Upper lobe of left lung (tissue), 6 donors: ENCODE results near the gene ZNF506. TPM values are rescaled to one million over a fixed set of nuclear protein-coding genes. Genes with fewer than 3 reads are reported as not detected.
"Not testable (repeated sequence)": the region's sequence is repeated elsewhere in the genome, so short reads cannot be mapped to it uniquely, and the experiment has no call there.

ENCODE experiments used
- ATAC-seq, 2 donors: fragments of 200-7000 bp; cut with Tn5 transposase; one replicate each; pipeline ENCODE4 v1.9.1; 2022; ENCODE audit warnings: mild to moderate bottlenecking in 2 of 2, moderate library complexity in 2 of 2; ENCODE audit not compliant: low FRiP score in 2 of 2
- DNase-seq, 2 donors: peaks; one replicate each; pipeline ENCODE4 v3.0.0-alpha.2; 2019 to 2020
- H3K27ac ChIP-seq, 4 donors: fragments of 200-600 bp; sonication (generic); one replicate each; pipeline ENCODE4 v1.5.1; 2016 to 2019
- H3K27me3 ChIP-seq, 4 donors: fragments of 200-600 bp; sonication (generic); one replicate each; pipeline ENCODE4 v1.5.1; 2017 to 2019
- H3K36me3 ChIP-seq, 4 donors: fragments of 200-600 bp; sonication (generic); one replicate each; pipeline ENCODE4 v1.5.1; 2016 to 2019
- H3K4me1 ChIP-seq, 4 donors: fragments of 200-600 bp; sonication (generic); one replicate each; pipeline ENCODE4 v1.5.1; 2018 to 2019
- H3K4me3 ChIP-seq, 4 donors: fragments of 200-600 bp; sonication (generic); one replicate each; pipeline ENCODE4 v1.5.1; 2017 to 2019; ENCODE audit warnings: mild to moderate bottlenecking in 2 of 4, moderate library complexity in 1 of 4
- H3K9me3 ChIP-seq, 4 donors: fragments of 200-600 bp; sonication (generic); one replicate each; pipeline ENCODE4 v1.5.1; 2018 to 2019
- EP300 ChIP-seq, 4 donors: sonication (generic); formaldehyde crosslinking; IDR thresholded peaks; one replicate each; pipeline ENCODE4 v1.5.1; 2017; ENCODE audit warnings: antibody characterized with exemption in 4 of 4, control low read depth in 2 of 4
- POLR2A ChIP-seq, 4 donors: fragments of 450-650 bp; IDR thresholded peaks; one replicate each; pipeline ENCODE4 v1.5.1; 2016 to 2017; ENCODE audit warnings: antibody characterized with exemption in 4 of 4, mild to moderate bottlenecking in 2 of 4
- POLR2AphosphoS5 ChIP-seq, 2 donors: sonication (generic); formaldehyde crosslinking; IDR thresholded peaks; one replicate each; pipeline ENCODE4 v1.5.1; 2017; ENCODE audit warnings: antibody characterized with exemption in 2 of 2
- WGBS, 2 donors: methylation state at CpG; one replicate each; pipeline ENCODE4 v1.1.5; 2017 to 2018; 5-methylcytosine and 5-hydroxymethylcytosine counted together
- total RNA-seq, 6 donors: library from RNA; depleted of rRNA in 4 of 6; stranded (reverse); fragments of >200 nt in 4 of 6; gene quantifications; one replicate each; pipeline versions ENCODE4 v1.1.0 to v1.2.1, GENCODE V29; 2016 to 2021
- TF ChIP-seq, protein P1 (sequence below), 6 experiments: fragments of 450-650 bp in 4 of 6; fragments of 200-600 bp in 2 of 6; sonication (generic) in 2 of 6; IDR thresholded peaks; one replicate each; pipeline ENCODE4 v1.5.1; 2016 to 2019; ENCODE audit warnings: antibody characterized with exemption in 6 of 6
- donor health status: DM: no; HTN: no; CAD: no; lungs with moderate emphysema.
- donor health status: DM: no; HTN: yes; CAD: no; lungs with severe emphysema.

The ZNF506 gene
- 10 to 100 TPM; 13.2 to 47.1 (median 19.1) TPM for total RNA-seq

DNA sequence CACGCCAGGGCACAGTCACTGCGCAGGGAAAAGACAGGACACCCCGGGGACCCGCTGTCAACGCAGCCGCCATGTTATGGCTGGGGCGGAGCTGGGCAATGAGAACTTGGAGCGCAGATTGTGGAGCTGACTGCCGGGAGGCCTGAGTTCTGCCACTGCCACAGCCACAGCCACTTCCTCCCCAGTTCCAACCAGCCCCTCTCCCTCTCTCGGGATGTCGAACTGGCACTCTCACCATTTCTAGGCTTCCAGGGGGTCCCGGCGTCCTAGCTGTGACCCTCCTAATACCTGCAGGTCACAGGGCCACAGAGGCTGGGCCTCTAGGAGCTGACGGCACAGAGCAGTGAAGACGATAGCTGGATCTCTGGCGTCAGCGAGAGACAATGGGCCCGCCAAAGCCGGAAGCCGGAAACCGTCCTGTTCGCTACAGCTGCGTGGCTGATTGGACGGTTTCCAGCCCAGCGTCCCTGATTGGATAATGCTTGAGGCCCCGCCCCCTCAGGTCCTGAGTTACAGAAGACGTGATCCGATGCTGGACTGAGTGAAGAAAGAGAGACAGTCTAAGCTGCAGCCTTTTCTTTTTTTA lies at the start of gene ZNF506:
Gene ZNF506 (minus strand): TSS at position 385 of the 586 bp plus-strand sequence. CDS start 147 bp downstream, at position 238.
- peak within 1 kb of the TSS; percentile 90 to 96 (median 94) for H3K27ac ChIP-seq
- H3K27me3 ChIP-seq = no peaks in the 10 kb centered on the region
- H3K4me3 ChIP-seq = peak within 1 kb of the TSS; percentile 61 to 72 (median 66)
- peaks cover 7 to 29% (median 15%) of the 10 kb centered on the region in 4 donors for H3K4me1 ChIP-seq
- peak; percentile 85 to 98 for DNase-seq
- WGBS, 2 donors = 0 to 1% methylated on average over 15 to 28 of the region's 28 CpGs
- ATAC-seq = peak; percentile 98
- peaks cover 0 to 36% (median 14%) of the 10 kb centered on the region in 4 donors for H3K9me3 ChIP-seq
- peak; percentile 81 to 92 (median 88) for TF ChIP-seq POLR2A (IDR thresholded peaks at IDR 0.05)
- TF ChIP-seq, protein P1, sequence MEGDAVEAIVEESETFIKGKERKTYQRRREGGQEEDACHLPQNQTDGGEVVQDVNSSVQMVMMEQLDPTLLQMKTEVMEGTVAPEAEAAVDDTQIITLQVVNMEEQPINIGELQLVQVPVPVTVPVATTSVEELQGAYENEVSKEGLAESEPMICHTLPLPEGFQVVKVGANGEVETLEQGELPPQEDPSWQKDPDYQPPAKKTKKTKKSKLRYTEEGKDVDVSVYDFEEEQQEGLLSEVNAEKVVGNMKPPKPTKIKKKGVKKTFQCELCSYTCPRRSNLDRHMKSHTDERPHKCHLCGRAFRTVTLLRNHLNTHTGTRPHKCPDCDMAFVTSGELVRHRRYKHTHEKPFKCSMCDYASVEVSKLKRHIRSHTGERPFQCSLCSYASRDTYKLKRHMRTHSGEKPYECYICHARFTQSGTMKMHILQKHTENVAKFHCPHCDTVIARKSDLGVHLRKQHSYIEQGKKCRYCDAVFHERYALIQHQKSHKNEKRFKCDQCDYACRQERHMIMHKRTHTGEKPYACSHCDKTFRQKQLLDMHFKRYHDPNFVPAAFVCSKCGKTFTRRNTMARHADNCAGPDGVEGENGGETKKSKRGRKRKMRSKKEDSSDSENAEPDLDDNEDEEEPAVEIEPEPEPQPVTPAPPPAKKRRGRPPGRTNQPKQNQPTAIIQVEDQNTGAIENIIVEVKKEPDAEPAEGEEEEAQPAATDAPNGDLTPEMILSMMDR (IDR thresholded peaks at IDR 0.05) = peak in 2 of 6 experiments; percentile 5 to 12
- TF ChIP-seq EP300 (IDR thresholded peaks at IDR 0.05) = peak in 1 of 4 donors; percentile 3
- peak; percentile 96 to 98 for TF ChIP-seq POLR2AphosphoS5 (IDR thresholded peaks at IDR 0.05)
- H3K36me3 ChIP-seq = peaks cover 0 to 12% (median 3%) of the 10 kb centered on the region in 4 donors

DNA sequence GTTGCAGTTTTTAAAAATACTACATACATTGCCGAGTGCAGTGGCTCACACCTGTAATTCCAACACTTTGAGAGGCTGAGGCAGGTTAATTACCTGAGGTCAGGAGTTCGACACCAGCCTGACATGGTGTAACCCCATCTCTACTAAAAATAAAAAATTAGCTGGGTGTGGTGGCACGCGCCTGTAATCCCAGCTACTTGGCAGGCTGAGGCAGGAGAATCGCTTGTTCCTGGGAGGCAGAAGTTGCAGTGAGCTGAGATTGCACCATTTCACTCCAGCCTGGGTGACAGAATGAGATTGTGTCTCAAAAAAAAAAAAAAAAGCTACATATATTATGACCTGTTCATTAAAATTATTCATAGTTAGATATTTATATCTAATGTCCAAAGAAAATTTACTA lies 48.5 kb upstream of the ZNF506 start:
- Histone ChIP-seq H3K4me1 (peaks cover 6 to 16% (median 12%) of the 10 kb centered on the region in 4 donors), H3K9me3 (peaks cover 0 to 26% (median 19%) of the 10 kb centered on the region in 4 donors), H3K36me3 (peaks cover 0 to 12% (median 6%) of the 10 kb centered on the region in 4 donors)
- not testable (repeated sequence) for ATAC-seq, H3K27ac ChIP-seq, H3K27me3 ChIP-seq, H3K4me3 ChIP-seq, DNase-seq
- WGBS, 2 donors = 78 to 87% methylated on average over 5 of the region's 5 CpGs

DNA sequence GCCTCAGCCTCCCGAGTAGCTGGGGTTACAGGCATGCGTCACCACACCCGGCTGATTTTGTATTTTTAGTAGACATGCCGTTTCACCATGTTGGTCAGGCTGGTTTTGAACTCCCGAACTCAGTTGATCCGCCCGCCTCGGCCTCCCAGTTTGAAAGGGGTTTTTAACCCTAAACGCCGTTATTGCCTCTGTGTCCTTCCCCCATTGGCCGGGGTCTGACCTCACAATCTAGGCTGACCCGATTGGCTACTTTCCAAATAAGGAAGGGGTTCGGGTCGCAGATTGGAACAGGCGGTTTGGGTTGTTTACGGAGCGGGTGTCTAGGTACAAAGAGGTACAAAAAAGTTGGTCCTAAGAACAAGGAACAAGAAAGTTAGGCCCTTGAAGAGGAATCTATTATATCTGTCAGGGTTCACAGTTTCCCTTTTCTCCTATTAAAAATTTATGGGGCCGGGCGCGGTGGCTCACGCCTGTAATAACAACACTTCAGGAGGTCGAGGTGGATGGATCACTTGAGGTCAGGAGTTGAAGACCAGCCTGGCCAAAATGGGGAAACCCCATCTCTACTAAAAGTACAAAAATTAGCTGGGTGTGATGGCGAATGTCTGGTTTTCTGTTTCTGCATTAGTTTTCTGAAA lies 45.2 kb upstream of the ZNF506 start:
- Histone ChIP-seq H3K27me3 (no peaks in the 10 kb centered on the region), H3K4me1 (peaks cover 6 to 16% (median 12%) of the 10 kb centered on the region in 4 donors), H3K4me3 (peak overlapping the region; percentile 31 to 85 (median 69)), H3K36me3 (peaks cover 0 to 3% (median 0%) of the 10 kb centered on the region in 4 donors), H3K9me3 (peaks cover 0 to 15% (median 9%) of the 10 kb centered on the region in 4 donors), H3K27ac (peak overlapping the region; percentile 78 to 96 (median 90))
- whole genome bisulfite sequencing, 2 donors = 4 to 11% methylated on average over 23 of the region's 23 CpGs
- DNase-seq (peak in 1 of 2 donors; percentile 39), ATAC-seq (peak in 1 of 2 donors; percentile 1)
- TF ChIP-seq POLR2A (IDR thresholded peaks at IDR 0.05) = no peak
- TF ChIP-seq EP300 (IDR thresholded peaks at IDR 0.05) = no peak
- no peak for TF ChIP-seq POLR2AphosphoS5 (IDR thresholded peaks at IDR 0.05)
- TF ChIP-seq, protein P1 (IDR thresholded peaks at IDR 0.05) = no peak

DNA sequence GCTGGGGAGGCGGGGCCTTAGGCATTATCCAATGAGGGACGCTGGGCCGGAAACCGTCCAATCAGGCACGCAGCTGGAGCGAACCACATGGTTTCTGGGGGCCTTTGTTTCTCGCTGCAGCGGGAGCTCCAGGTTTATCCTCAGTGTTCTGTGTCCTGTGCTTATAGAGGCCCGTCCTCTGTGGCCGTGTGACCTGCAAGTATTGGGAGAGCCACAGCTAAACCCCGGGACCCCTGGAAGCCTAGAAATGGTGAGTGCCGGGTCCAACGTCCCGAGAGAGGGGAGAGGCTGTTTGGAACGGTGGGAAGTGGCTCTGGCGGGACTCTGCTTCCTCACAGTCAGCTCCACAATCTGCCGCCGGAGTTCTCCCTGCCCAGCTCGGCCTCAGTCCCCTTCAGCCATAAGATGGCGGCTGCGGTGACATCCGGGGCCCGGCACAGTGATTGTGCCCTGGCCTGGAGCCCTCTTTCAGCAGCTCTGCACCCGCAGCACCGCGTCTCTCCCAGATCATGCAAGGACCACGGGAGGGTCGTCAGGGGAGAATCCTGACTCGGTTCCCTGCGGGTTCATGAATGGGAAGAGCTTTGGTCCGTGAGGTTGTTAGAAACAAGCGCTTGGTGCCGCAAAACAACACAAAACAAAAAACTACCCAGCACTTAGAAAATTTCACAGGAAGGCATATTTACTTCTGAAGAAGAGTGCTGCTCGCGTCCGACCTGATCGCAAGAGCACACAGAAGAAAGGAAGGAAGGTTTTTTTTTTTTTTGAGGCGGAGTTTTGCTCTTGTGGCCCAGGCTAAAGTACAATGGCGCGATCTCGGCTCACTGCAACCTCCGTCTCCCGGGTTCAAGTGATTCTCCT lies 44.4 kb upstream of the ZNF506 start, which contains the start of gene ZNF253:
Gene ZNF253 (plus strand): TSS at position 133 of the 861 bp plus-strand sequence. CDS start 115 bp downstream, at position 248.
- no peaks in the 10 kb centered on the region for H3K36me3 ChIP-seq
- H3K27ac ChIP-seq = peak within 1 kb of the TSS; percentile 78 to 96 (median 90)
- H3K4me3 ChIP-seq = peak within 1 kb of the TSS; percentile 31 to 85 (median 69)
- H3K9me3 ChIP-seq = peaks cover 0 to 13% (median 2%) of the 10 kb centered on the region in 4 donors
- WGBS, 2 donors = 0 to 1% methylated on average over 30 to 43 of the region's 43 CpGs
- TF ChIP-seq, protein P1 (IDR thresholded peaks at IDR 0.05) = no peak
- TF ChIP-seq POLR2A (IDR thresholded peaks at IDR 0.05) (peak; percentile 29 to 95 (median 86)), EP300 (IDR thresholded peaks at IDR 0.05) (no peak), POLR2AphosphoS5 (IDR thresholded peaks at IDR 0.05) (peak; percentile 83 to 97)
- H3K4me1 ChIP-seq = peaks cover 6 to 17% (median 12%) of the 10 kb centered on the region in 4 donors
- no peaks in the 10 kb centered on the region for H3K27me3 ChIP-seq
- DNase-seq (peak; percentile 88 to 97), ATAC-seq (peak; percentile 99)
